Activated CD8-positive, alpha-beta memory T cell treated with anti-CD3 and anti-CD28 coated beads, Interleukin-2, amount 50 U/mL, for 1 hour (primary cell): ENCODE data around the gene MCTP1.
"Not testable (repeated sequence)": the region's sequence is repeated elsewhere in the genome, so short reads cannot be mapped to it uniquely, and the experiment has no call there.

Experiments
- DNase-seq: peaks from one replicate; pipeline ENCODE4 v3.0.0-alpha.2; 2020; ENCODE audit errors: extremely low read depth

Gene MCTP1

DNA sequence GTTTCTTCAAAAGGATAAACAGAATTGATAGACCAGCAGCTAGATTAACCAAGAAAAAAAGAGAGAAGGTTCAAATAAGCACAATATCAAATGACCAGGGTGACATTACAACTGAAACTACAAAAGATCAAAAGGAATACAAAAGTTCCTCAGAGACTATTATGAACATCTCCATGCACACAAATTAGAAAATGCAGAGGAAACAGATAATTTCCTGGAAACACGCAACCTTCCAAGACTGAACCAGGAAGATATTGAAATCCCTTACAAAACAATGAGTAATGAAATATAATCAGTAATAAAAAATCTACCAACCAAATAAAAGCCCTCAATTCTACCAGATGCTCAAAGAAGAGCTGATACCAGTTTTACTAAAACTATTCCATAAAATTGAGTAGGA, 252.1 kb downstream of the MCTP1 start:
- DNase-seq = no peak

DNA sequence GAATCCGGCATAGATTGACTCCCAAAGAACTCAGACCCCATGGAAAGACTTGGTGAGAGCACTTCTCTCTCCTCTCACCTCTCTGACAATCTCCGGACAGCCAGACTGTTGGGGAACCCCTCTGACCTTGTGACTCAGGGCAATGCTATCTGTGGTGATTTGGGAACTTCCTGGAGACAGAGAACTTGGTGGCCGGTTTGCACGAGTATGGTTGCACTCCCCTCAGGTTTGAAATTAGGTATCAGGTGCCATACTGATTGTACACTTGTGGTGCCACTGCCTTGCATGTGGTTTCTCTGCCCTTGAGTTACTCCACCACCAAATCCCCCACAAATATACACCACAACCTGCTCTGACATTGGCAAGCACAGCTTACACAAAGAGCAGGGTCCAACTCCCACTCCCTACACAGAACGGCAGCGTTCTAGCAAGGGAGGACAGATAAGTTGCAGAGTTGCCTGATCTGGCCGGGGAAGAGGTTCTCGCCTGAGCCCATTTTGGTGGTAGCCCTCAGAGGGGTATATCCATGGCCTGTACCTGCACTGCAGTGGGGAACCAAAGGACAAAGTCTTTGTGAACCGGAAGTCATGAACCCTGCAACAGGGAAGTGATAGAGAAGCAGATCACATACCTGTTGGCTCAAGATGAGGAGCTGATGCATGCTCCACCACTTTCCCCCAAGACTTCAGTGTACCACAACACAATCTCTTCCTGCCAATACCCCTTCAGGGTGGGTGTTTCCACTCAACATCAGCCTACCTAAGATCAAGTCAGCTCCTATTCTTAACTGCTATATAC, 255.1 kb downstream of the MCTP1 start:
- no peak for DNase-seq

DNA sequence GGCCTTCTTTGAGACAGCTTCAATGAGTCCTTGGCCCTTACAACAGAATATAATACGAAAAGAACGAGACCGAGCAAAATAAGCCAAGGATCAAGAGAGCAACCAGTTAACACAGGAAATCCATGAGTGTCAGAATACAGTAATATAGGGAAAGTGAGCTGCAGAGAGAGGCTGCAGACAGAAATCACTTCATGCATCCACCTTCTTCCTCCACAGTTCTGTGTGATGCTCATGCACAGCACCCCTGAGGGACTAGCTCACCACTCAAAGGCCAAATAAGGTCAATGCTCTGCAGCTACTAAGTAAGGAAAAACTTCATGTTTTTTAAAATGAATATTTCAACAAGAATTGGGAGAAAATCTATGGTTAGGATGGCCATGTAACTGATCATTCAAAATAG, 257.1 kb downstream of the MCTP1 start:
- DNase-seq = no peak

DNA sequence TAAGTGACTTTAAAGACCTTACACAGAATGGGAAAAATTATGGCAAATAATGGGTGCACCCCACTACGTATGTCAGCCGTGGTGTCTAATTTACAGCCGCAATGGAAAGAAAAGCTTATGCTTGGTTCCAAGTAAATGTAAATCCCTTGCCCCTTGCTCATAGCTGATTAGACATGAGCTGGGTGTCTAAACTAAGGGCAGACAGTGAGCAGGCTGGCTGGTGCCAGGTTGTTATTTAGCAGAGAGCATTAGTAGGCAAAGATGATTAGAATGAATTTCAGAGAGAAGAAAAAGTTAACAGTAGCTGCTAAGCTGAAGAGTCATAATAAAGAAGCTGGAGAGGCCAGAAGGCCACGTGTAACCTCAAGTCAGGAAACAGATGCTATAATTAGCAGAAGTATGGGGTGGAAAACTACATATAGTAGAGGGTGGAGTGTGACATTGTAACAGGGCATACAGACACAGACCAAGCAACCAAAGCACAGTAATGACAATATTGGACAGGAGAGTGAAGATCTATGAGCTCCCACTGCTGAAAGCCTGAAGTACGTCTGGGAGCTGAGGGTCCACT, 257.7 kb downstream of the MCTP1 start:
- DNase-seq = no peak

DNA sequence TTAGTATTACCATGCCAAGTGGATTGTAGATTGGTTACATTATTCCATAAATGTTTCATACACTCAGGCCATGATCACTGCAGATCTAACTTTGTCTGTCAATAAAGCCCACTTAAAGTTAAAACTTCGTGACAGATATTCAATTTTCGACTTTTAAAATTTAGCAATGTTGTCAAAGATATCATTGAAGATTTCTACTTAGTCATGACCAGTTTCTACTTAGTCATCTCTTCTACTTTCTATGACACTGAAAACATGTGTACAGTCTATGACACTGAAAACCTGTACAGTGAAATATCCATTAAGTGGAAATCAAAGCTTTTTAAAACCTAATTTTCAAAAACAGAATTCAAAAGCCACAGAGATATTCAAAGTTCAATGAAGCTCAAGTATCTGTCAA, 258.2 kb downstream of the MCTP1 start:
- DNase-seq = no peak

DNA sequence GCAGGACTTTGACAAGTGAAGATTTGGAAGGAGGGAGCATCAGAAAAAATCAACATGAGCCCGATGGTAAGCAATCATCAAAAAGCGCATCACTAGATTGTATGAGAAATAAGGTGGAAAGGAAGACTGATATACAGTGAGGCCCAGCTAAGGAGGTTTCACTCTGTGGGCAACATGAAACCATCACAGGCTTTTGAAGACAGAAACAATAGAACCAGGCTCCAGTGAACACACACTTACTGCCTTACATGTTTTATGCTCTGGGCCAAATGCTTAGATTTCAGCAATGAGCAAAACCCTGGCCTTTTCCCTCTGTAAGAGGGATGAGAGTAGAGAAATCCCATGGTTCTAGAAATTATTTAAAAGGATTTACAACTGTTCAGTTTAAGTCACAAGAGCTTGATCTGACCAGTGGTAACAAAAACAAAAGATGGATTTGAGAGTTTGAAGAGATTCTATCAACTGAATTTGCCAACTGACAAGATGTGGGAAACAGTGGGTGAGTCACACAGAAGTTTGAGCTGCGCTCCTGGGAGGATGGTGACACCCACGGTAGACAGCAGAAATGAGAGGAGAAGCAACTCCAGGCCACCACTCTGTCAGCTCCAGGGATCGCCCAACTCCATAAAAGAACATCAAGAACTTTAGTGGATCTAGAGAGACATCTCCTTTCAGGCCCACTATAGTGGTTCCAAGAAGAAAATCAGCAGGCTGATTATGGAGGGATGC, 261.8 kb downstream of the MCTP1 start:
- no peak for DNase-seq

DNA sequence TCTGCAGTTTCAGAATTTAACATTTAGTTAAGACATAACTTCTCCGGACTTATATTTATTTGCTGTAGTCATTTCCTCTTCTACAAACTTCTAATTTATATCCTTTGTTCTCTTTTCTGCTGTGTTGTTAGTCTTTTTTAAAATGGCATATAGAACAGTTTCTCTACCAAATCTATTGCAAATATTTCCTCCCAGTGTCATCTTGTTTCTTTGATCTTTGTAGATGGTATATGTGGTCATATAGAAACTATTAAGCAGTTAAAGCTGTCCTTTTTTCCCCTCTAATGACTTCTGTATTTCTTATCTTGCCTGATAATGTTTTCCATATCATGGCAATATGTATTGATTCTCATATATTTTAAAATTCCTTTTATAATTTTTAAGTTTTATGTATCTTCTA, 264.5 kb downstream of the MCTP1 start:
- DNase-seq = no peak

DNA sequence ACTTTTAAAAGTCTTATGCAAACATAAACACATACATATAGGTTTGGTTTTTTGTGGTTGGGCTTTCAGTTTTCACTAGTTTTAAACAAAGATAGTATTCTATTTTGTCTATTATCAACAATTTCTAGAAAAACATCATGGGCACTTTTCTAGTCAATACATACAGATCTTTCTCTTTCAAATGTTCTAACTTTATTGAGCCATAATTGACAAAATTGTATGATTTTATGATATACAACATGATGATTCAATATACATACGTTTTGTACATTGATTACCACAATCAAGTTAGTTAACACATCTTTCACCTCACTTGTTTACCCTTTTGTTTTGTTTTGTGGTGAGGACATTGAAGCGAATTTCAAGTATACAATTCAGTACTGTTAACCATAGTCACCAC, 265.9 kb downstream of the MCTP1 start:
- DNase-seq = no peak

DNA sequence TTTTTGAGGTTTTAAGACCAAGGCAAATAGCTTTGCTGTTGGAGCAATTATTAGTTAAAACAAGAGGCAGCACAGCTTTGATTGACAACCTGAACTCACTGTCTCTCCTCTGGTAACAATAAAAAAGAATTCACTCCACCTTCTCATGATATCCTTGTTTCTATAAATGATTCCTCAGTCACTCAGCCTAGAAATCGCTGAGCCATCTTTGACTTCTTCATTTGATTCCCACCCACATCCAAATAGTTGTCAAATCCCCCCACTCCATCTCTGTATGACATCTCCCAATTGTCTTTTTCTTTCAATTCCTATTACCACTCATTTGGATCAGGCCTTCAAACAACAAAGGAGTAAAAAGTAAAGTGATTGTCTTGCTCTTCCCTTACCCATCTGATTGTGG, 266.4 kb downstream of the MCTP1 start:
- no peak for DNase-seq

DNA sequence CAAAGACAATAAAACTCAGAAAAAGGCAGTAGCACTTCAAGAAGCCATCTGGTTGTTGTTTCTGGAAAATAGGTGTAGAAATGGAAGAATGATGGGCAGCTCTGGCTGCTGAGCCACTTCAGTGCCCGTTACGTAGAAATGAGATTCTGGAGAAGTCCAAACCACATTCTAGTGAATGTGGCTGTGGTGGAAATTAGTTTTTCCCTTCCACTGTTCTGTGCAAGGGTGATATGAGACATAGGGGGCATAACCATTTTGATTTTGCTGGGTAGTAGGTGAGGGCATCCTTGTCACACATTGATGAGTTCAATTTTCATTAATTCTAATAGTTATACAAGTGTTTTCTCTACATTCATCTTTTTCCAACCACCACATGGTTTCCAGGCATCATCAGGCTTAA, 275.1 kb downstream of the MCTP1 start:
- DNase-seq = no peak

DNA sequence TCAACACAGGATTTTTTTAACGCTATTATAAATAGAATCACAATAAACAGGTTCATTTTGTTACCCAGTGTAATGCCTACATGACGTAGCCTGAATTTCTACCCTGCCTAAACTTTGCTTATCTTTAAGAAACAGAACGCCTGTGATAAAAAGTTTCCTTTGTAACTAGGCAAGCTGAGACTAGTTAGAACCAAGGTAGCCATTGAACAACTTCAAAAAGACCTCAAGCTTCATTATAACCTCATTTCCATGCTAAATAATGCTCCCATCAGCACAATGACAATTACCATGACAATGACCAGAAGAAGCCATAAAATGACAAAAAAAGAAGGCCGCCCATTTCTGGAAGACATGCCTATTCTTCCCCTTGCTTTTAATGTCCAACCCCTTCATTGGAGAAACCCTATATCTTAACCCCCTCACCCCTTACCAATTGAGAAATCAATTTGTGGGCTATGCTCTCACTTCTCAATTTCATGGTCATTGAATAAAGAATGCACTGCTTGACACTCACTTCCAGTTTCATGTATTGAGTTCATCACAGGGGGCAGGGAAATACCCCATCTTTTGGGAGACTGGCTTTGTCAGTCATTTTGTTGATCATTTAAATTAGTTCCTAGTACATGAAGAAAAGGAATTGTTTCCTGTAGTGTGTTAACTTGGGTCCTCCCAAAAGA, 276.8 kb downstream of the MCTP1 start:
- DNase-seq = no peak

DNA sequence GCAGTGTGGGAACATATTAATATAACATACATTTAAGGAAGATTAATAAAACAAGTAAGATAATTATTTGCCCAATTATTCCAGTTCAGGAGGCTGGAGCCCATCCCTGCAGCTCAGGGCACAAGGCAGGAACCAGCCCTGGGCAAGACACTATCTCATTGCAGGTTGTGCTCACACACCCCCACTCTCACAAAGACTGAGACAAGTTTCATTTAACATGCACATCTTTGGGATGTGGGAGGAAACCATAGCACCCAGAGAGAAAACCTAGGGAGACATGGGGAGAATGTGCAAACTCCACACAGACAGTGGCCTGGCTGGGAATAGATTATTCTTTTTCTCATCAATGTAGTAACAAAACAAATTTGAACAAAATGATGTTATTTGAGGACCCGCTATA, 279.1 kb downstream of the MCTP1 start:
- no peak for DNase-seq

DNA sequence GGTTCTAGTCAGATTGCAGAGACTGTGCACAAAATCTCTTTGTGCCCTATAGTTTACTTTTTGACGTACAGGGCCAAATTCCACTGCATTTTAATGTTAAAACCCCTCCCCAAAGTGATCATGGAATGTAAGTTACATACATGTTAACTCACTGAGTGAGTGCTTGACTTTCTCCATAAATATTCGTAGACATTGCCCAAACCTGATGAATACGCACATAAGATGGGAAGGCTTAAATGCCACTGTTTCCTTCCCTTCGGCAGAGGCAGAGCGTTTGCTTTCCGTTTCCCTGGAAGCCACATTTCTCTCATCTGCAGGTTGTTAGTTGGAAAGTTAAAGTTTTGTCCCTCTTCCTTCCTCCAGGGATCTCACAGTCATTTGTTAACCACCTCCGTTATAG, 286.2 kb downstream of the MCTP1 start:
- DNase-seq = no peak

DNA sequence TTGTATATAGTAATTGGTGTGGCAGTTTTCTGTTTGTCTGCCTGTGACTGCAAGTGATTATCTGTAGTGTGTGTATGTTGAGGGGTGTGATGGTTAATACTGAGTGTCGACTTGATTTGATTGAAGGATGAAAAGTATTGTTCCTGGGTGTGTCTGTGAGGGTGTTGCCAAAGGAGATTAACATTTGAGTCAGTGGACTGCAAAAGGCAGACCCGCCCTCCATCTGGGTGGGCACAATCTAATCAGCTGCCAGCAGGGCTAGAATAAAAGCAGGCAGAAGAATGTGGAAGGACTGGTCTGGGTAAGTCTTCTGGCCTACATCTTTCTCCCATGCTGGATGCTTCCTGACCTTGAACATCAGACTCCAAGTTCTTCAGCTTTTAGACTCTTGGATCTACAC, 290.4 kb downstream of the MCTP1 start:
- DNase-seq = not testable (repeated sequence)

DNA sequence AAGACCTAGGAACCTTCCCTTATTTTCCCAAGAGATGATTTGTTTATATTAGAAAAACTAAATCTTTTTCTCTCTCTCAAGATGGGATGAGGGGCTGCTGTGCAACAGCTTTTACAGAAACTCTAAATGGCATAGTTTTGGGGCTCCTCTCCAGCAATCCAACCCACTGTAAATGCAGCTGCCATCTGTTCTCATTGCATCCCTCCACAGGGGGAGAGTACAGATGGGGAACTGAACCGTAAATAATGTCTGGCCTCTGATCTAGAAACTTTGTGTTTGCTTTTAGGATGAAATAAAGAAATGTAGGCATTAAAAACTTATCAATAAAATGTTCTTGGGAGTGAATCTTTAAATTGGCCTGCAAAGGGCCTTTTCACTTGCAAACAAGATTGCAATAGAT, 291.4 kb downstream of the MCTP1 start:
- no peak for DNase-seq

DNA sequence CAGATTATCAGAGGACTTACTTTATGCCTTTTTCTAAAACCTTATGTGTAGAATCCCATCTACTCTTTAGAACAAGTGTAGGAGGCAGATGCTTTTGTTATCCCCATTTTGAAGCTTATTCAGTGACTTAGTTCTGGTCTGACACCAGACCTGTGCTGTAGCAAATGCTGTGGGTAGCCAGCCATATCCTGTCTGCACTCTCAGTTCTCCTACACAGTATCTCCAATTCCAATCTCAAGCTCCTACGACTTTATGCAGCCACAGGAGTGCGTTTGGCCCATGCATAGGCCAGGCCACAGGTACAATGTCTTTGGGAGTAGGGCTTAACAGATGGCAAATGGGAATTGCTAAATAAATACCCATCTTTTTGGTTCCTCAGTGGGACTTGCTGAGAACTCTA, 292.6 kb downstream of the MCTP1 start:
- DNase-seq = no peak

DNA sequence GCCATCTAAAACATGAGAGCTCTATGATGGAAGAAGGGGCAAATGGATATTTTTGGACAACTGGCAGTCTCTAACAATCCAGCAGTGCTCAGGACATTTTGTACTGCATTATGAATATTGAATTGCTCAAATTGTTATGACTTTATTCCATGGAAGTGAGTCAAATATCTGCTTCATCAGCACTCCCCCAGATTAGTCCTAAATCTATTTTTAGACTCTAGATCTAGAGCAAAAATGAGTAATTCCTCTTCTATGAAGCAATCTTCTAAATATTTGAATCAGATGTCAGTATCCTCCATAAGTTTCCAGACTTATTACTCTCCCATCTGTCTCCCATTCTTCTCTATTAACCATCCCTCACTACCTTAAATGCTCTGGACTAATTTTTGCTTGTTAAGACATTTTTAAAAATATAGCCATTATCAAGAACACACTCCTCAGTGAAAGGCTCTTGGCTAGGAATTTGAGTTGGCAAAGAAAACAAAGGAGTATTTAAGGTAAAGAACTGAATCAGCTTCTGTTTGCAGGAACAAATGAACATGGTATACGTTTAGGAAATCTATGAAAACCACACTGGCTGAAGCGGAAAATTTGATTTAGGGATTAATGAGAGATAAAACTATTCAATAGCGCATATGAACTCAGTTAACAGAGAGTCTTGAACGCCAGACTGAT, 300.9 kb downstream of the MCTP1 start:
- no peak for DNase-seq

DNA sequence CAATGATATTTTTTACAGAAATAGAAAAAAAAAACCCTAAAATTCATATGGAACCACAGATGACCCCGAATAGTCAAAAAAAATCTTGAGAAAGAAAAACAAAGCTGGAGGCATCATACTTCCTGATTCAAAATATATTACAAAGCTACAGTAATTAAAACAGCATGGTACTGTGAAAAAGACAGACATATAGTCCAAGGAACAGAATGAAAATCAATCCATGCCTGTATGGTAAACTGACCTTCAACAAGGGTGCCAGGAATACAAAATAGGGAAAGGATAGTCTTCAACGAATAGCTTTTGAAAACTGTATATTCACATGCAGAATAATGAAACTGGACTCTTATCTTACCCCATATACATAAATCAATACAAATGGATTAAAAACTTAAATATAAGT, 307.5 kb downstream of the MCTP1 start:
- DNase-seq = no peak

DNA sequence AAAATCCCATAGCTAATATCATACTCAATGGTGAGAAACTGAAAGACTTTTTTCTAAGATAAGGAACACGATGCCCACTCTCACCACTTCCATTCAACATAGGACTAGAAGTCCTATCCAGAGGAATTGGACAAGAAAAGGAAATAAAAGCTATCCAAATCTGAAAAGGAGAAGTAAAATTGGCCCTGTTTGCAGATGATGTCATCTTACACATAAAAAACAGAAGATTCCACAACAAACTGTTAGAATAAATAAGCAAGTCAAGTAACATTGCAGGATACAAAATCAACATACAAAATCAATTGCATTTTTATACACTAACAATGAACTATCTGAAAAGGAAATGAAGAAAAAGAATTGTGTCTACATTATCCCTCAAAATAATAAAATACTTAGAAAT, 308.0 kb downstream of the MCTP1 start:
- no peak for DNase-seq

DNA sequence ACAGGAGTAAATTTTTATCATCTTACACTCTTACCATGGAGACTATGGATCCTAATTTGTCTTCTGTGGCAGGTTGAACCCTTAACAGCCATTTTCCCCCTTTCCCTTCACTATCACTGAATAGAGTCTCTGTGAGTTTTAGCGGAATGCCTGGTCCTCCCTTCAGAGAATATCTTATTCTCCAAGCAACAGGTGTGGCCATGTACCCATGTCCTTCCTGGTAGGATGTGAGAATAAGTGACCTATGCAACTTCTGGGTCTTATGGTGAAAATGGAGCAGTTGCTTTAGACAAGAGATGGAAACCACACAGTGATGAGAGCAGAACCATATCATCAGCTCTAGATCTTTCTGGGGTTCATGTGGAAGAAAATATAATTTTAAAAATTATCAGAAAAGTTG, 312.6 kb downstream of the MCTP1 start:
- DNase-seq = no peak

DNA sequence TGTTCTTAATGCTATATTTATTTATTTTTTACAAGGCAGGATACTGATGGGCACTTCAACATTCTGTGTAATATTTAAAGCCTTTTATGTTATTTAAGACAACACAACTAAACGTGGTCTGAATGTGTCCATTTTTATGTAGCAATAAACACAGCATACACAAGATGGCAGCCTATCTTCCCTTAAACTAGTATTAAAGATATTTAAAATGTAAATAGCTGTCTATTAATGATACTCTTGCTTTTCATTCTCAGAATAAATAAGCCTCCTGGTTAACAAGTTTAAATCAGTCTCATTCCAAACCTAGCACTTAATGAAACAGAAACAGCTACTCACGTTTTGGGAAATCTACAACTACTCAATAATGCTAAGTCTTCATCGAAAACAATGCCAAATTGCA, 315.7 kb downstream of the MCTP1 start:
- no peak for DNase-seq

DNA sequence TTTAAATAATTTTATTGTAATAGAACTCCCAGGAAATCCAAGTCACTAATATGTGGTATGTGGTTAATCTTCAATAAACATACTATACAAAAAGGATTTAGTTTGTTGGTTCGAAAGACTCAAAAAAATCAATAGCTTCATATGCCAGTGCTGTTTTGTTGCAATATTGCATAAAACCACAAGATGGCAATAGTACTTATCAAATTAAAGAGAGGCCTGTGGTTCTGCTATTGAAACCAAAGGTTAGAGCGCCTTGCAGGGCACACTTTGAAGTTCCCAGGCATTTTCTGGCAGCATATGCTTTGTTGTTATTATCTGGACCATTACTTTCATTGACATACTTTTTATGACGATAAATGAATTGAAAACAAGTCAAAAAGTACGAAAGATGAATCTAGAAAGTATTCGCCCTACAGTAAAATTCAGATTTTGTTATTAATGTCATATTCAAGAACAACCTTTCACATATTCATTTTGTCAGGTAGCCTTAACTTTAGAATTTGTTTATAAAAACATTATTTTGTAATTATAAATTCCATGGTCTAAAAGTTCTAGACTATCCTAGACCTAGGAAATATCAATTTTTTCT, 316.3 kb downstream of the MCTP1 start:
- no peak for DNase-seq
